AG09309 (cell line): Measurements from ENCODE around the gene GNAQ.

Experiments used
- DNase-seq: peaks from one replicate; pipeline ENCODE4 v3.0.0-alpha.2; 2010; ENCODE audit warnings: low read depth
- H3K4me3 ChIP-seq: 2 replicates; pipeline ENCODE4 v1.5.1; 2011; ENCODE audit warnings: mild to moderate bottlenecking, low read depth, low read length, moderate library complexity; ENCODE audit not compliant: control insufficient read depth
- CTCF ChIP-seq: IDR thresholded peaks from 2 replicates; pipeline ENCODE4 v1.5.1; 2011; ENCODE audit warnings: mild to moderate bottlenecking, low read depth, low read length, inconsistent platforms; ENCODE audit not compliant: insufficient read depth, control insufficient read depth; ENCODE audit errors: missing control alignments

Gene GNAQ

DNA sequence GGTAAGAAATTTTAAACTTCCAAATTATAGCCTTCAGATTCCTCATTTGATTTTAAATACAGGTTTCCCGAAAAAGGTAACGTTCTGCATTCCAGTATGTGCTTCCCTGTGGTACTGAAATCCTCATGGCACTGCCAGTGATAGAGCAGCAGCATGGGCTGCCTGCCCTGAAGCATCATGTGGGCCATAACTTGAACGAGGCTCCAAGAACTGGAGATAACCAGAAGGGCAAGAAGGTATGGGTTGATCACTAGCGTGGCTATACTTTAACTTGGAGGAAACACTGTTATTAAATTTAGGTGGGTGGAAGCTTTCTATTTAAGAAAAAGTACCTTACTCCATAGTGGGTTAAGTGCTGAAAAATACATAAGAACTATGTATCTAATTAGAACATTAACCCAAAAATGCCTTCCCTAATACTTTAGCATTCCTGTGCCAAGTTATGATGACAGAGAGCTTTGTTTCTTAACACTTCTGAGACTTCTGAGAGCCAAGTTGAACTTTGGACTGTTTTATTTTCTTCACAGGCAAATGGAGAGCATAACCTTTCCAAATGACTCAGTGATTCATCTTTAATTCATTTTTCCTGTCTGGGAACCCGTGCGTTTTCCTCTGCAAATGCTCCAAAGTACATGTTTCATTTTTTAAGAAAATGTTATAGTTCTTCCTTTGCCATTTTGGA, 192.0 kb downstream of the GNAQ start:
- DNase-seq, result no peak
- no peak for TF ChIP-seq CTCF
- no peak overlapping the region for H3K4me3 ChIP-seq

DNA sequence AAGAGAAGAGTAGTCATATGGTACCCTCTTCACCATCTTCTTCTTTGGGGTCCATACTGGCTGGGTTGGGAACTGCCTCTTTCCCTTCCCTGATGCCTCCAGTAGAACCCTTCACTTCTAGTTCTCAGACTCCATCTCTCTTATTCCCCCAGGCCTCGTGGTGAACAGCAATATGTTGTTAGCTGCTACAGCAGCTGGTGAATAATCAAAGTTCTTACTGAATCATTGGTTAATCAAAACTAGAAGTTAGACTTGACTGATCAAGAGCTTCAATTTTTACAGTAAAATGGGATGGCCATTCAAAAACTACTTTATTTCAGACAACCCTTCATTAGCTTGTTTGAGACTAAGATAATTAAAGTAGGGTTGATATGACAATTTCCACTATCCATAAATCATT, 192.6 kb downstream of the GNAQ start:
- TF ChIP-seq CTCF, result no peak
- DNase-seq, result no peak
- no peak overlapping the region for H3K4me3 ChIP-seq

GRCh38 chr9:77834898-77835488, 196.6 kb downstream of the GNAQ start:
- TF ChIP-seq CTCF, result no peak
- no peak overlapping the region for H3K4me3 ChIP-seq
- no peak for DNase-seq

- H3K4me3 ChIP-seq, result no peak overlapping the region
- no peak for DNase-seq
- no peak for TF ChIP-seq CTCF
Observed at GRCh38 chr9:77833561-77834429, 197.8 kb downstream of the GNAQ start.

DNA sequence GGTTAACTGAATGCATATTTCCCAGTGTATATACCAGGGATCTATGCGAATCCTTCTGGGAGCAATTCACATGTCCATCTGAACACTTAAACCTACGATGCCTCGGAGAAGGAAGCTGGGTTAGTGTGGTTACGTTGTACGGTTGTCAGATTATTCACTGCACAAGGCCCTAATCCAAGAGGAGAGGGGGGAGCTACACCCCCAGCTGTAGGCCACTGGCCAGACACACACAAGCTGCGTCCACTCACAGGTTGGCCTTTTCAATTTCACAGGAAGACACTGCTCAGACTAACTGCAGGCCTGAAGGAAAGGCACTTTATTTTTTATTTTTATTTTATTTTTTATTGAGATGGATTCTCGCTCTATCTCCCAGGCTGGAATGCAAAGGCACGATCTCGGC, 199.0 kb downstream of the GNAQ start:
- TF ChIP-seq CTCF, result no peak
- DNase-seq, result no peak
- no peak overlapping the region for H3K4me3 ChIP-seq

- no peak overlapping the region for H3K4me3 ChIP-seq
- no peak for DNase-seq
- TF ChIP-seq CTCF, result no peak
Observed at GRCh38 chr9:77831781-77832180, 199.8 kb downstream of the GNAQ start.
